ENCODE results near the gene TEX10.
"Not testable (repeated sequence)": the region's sequence is repeated elsewhere in the genome, so short reads cannot be mapped to it uniquely, and the experiment has no call there.

TEX10 gene

DNA sequence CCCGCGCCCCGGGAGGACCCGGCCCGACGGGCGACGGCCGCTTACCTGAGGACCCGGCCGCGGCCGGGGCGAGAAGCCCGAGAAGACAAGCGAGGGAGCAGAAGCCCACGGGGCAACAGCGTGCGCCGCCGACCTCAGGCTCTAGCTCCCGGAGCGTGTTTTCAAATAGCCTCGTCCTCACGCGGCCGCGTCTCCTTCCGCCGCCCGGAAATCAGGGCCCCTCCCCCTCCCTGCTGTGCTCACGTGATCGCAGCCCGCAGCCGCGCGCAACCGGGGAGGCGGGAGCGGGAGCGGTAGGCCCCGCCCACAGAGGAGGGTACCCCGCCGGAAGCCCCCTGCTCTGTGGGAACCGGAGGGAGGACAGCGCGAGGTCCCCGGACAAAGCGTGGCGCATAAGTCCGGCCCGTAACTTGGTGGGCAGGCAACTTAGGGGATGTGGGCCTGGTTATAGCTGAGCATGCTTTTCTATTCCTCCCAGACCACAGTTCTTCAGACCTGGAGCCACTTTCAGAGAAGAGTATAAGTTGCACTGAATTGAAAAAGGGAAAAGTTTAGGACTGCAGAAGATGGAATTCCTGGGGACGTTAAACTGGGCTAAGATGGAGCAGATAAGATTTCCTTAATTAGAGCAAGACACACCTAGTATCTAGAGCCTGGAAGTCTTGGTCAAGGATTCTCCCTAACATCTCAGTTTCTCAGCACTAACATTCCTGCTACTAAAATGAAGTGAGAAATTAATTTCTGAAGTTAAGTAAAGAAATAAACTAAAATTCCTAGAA lies at the start of gene TEX10:
TEX10 (minus strand) TSS at position 216 of the 779 bp plus-strand sequence. CDS start 3,579 bp downstream, outside the sequence.
- peak within 1 kb of the TSS; percentile 92 to 97 for H3K4me3 Mint-ChIP-seq
- H3K27me3 Mint-ChIP-seq: no peaks in the 10 kb centered on the region
- peaks cover 44% of the 10 kb centered on the region for H3K4me1 Mint-ChIP-seq
- peaks cover 11 to 16% of the 10 kb centered on the region in 2 donors for H3K9me3 Mint-ChIP-seq
- peak; percentile 87 to 91 for DNase-seq
- ATAC-seq: peak; percentile 93
- H3K27ac Mint-ChIP-seq: peak within 1 kb of the TSS; percentile 93 to 99

DNA sequence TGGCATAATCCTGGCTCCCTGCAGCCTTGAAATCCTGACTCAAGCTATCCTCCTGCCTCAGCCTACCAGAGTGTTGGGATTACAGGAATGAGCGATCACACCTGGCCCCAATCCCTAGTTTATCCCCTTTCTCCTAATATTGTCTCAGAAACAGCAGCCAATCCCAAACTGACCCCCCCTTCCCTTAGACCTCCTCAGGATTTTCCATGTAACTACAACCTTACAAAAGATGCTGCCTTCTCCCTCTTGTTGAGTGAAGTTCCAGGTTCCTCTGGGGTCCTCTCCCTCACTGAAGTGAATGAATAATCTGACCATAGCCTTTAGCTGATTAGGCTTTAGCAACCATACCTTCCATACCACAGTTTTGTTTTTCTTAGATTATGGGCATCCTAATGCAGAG lies 48.3 kb upstream of the TEX10 start:
- Mint-ChIP-seq H3K9me3 (no peaks in the 10 kb centered on the region), H3K27ac (peak overlapping the region in 1 of 2 donors; percentile 4), H3K4me1 (no peaks in the 10 kb centered on the region), H3K27me3 (peaks cover 13% of the 10 kb centered on the region), H3K4me3 (no peak overlapping the region)
- DNase-seq: no peak
- no peak for ATAC-seq

GRCh38 chr9:100397529-100398266 lies 45.0 kb upstream of the TEX10 start:
- no peak overlapping the region for H3K4me3 Mint-ChIP-seq

DNA sequence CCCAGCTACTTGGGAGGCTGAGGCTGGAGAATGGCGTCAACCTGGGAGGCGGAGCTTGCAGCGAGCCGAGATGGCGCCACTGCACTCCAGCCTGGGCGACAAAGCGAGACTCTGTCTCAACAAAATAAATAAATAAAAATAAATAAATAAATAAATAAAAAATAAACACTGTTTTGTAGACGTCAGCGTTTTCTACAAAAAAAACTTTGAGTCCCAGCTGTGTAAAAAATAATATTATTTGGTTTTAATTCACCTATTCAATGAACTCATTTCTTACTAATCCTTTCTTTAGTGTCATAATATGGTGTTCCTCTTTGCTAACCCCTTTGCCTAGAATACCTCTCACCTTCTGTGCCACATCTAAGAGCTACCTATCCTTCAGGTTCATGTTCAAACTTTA lies 44.0 kb upstream of the TEX10 start:
- H3K9me3 Mint-ChIP-seq: no peaks in the 10 kb centered on the region
- H3K27me3 Mint-ChIP-seq: peaks cover 7% of the 10 kb centered on the region
- no peaks in the 10 kb centered on the region for H3K4me1 Mint-ChIP-seq
- ATAC-seq (no peak), DNase-seq (no peak)
- no peak overlapping the region for H3K27ac Mint-ChIP-seq
- no peak overlapping the region for H3K4me3 Mint-ChIP-seq

More at GRCh38 chr9:100397529-100398266, 45.0 kb upstream of the TEX10 start:
- Mint-ChIP-seq H3K4me1 (no peaks in the 10 kb centered on the region), H3K9me3 (no peaks in the 10 kb centered on the region), H3K27me3 (peaks cover 7% of the 10 kb centered on the region), H3K27ac (no peak overlapping the region)
- no peak for DNase-seq
- ATAC-seq: no peak

- Mint-ChIP-seq H3K9me3 (no peaks in the 10 kb centered on the region), H3K27ac (no peak overlapping the region), H3K27me3 (no peaks in the 10 kb centered on the region), H3K4me1 (no peaks in the 10 kb centered on the region), H3K4me3 (no peak overlapping the region)
- ATAC-seq (no peak), DNase-seq (no peak)
These were observed 42.1 kb upstream of the TEX10 start for GRCh38 chr9:100394816-100395215.

- no peak for DNase-seq
- Mint-ChIP-seq H3K27ac (no peak overlapping the region), H3K4me1 (peaks cover 5% of the 10 kb centered on the region), H3K9me3 (no peaks in the 10 kb centered on the region), H3K4me3 (no peak overlapping the region), H3K27me3 (no peaks in the 10 kb centered on the region)
- ATAC-seq: no peak
These were observed 41.4 kb upstream of the TEX10 start for GRCh38 chr9:100394032-100394695.

GRCh38 chr9:100392989-100393388 lies 40.2 kb upstream of the TEX10 start:
- H3K4me1 Mint-ChIP-seq, H3K27ac Mint-ChIP-seq, H3K27me3 Mint-ChIP-seq: not testable (repeated sequence)

GRCh38 chr9:100379862-100380261 lies 27.1 kb upstream of the TEX10 start:
- Mint-ChIP-seq H3K4me1 (no peaks in the 10 kb centered on the region), H3K27me3 (no peaks in the 10 kb centered on the region), H3K4me3 (no peak overlapping the region), H3K9me3 (peaks cover 0 to 13% of the 10 kb centered on the region in 2 donors), H3K27ac (peak overlapping the region; percentile 3 to 50)
- ATAC-seq: no peak
- DNase-seq: no peak

More at GRCh38 chr9:100392989-100393388, 40.2 kb upstream of the TEX10 start:
- not testable (repeated sequence) for ATAC-seq, H3K9me3 Mint-ChIP-seq, H3K4me3 Mint-ChIP-seq, DNase-seq

DNA sequence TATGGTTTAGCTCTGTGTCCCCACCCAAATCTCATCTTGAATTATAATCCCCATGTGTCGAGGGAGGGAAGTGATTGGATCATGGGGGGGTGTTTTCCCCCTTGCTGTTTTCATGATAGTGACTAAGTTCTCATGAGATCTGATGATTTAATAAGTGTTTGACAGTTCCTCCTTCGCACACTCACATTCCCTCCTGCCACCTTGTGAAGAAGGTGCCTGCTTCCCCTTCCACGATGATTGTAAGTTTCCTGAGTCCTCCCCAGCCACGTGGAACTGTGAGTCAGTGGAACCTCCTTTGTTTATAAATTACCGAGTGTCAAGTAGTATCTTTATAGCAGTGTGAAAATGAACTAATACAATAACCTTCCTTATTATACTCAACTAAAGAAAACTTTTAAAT lies 24.3 kb upstream of the TEX10 start:
- no peak overlapping the region for H3K27ac Mint-ChIP-seq
- no peak for DNase-seq
- no peak for ATAC-seq
- no peaks in the 10 kb centered on the region for H3K27me3 Mint-ChIP-seq
- no peak overlapping the region for H3K4me3 Mint-ChIP-seq
- H3K9me3 Mint-ChIP-seq: no peaks in the 10 kb centered on the region
- H3K4me1 Mint-ChIP-seq: no peaks in the 10 kb centered on the region

DNA sequence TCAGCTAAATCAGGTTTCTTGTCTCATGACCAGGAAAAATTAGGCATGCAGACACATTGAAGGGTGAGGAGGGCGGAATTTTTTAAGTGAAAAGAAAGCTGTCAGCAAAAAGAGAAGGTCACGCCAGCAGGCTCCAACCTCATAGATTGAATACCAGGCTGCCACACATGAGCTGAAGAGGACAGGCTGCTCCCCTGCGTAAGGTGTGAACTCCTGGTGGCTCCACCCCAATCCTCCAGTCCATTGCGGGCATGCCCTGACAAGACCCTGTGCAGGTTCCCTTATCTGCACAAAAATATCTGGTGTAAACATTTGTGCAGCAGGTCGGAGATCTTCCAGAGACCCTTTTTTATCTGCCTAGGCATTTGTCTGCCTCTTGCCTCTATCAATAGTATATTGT lies 22.9 kb upstream of the TEX10 start:
- no peak for ATAC-seq
- Mint-ChIP-seq H3K9me3 (no peaks in the 10 kb centered on the region), H3K27ac (no peak overlapping the region), H3K4me1 (no peaks in the 10 kb centered on the region), H3K4me3 (no peak overlapping the region), H3K27me3 (no peaks in the 10 kb centered on the region)
- no peak for DNase-seq

DNA sequence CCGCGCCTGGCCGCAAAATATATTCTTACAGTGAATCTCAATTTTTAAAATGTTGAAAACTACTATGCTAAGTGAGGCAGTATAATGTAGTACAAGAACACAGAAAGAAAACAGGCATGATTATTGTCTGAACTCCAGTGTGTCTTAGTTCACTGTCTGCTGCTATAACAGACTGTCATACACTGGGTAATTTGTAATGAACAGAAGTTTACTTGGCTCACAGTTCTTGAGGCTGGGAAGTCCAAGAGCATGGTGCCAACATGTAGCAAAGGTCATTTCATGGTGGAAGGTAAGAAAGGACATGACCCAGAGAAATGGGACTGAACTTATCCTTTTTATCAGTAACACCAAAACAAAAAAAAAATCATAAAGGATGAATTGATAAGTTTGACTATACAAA lies 19.9 kb upstream of the TEX10 start:
- Mint-ChIP-seq H3K4me3 (no peak overlapping the region), H3K27ac (no peak overlapping the region), H3K4me1 (no peaks in the 10 kb centered on the region), H3K9me3 (peaks cover 8 to 9% of the 10 kb centered on the region in 2 donors), H3K27me3 (no peaks in the 10 kb centered on the region)
- ATAC-seq (no peak), DNase-seq (no peak)

- H3K9me3 Mint-ChIP-seq: peaks cover 8 to 18% of the 10 kb centered on the region in 2 donors
- H3K27me3 Mint-ChIP-seq: no peaks in the 10 kb centered on the region
- no peak for DNase-seq
- ATAC-seq: no peak
- no peak overlapping the region for H3K4me3 Mint-ChIP-seq
- H3K4me1 Mint-ChIP-seq: no peaks in the 10 kb centered on the region
- H3K27ac Mint-ChIP-seq: no peak overlapping the region
These were observed 17.5 kb upstream of the TEX10 start for GRCh38 chr9:100370064-100370723.

DNA sequence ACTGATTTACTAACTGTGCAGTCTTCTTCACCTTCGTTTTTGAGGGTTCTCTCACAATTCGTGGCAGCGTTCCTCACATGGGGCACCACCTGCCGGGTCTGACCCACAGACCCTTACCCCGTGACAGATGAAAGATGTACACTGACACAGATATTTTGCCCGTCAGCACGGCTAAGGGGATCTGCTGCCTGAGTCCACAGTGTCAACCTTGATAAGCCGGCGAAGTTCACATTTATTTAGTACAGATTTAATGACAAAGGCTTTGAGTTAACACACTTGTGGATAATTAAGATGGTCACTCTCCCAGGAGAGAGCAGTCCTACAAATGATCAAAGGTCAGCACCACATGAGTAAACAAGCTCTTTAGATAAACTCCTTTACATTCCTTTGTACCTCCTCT lies 15.9 kb upstream of the TEX10 start:
- Mint-ChIP-seq H3K9me3 (peaks cover 13 to 18% of the 10 kb centered on the region in 2 donors), H3K27ac (no peak overlapping the region), H3K4me3 (no peak overlapping the region), H3K27me3 (no peaks in the 10 kb centered on the region), H3K4me1 (no peaks in the 10 kb centered on the region)
- no peak for DNase-seq
- ATAC-seq: no peak

DNA sequence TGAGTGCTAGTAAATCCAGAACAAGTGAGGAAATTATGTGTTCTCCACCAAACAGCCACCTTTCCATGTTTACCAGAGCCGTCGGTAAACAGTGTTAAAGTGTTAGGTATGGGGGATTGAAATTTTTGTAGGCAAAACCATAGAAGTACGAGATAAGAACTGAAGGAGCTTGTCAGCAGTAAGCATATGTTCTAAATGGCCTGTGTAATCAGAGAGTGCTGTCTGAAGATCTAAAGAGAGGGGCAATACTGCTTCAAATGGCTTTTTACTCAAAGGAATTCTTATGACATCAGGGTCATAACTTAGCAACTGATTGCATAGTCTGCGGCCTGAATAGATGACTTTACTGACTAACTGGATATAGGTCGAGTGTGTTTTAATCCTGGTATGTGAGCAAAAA lies 13.4 kb upstream of the TEX10 start:
- peaks cover 18 to 23% of the 10 kb centered on the region in 2 donors for H3K9me3 Mint-ChIP-seq
- DNase-seq: no peak
- H3K27me3 Mint-ChIP-seq: no peaks in the 10 kb centered on the region
- no peak overlapping the region for H3K27ac Mint-ChIP-seq
- ATAC-seq: no peak
- no peaks in the 10 kb centered on the region for H3K4me1 Mint-ChIP-seq
- H3K4me3 Mint-ChIP-seq: no peak overlapping the region

GRCh38 chr9:100364013-100364412 lies 11.3 kb upstream of the TEX10 start:
- H3K27me3 Mint-ChIP-seq: no peaks in the 10 kb centered on the region
- no peak overlapping the region for H3K27ac Mint-ChIP-seq
- peaks cover 17 to 26% of the 10 kb centered on the region in 2 donors for H3K9me3 Mint-ChIP-seq
- DNase-seq (no peak), ATAC-seq (no peak)
- no peak overlapping the region for H3K4me3 Mint-ChIP-seq
- H3K4me1 Mint-ChIP-seq: no peaks in the 10 kb centered on the region

All from stimulated activated naive CD8-positive, alpha-beta T cell treated with anti-CD3 and anti-CD28 coated beads, Interleukin-15, amount 100 ng/mL, for 72 hours (primary cell).